ENCODE measurements around the gene JMJD6.
A peak's percentile ranks its signal among the peaks of the same experiment; 100 is the strongest.

JMJD6 gene

DNA sequence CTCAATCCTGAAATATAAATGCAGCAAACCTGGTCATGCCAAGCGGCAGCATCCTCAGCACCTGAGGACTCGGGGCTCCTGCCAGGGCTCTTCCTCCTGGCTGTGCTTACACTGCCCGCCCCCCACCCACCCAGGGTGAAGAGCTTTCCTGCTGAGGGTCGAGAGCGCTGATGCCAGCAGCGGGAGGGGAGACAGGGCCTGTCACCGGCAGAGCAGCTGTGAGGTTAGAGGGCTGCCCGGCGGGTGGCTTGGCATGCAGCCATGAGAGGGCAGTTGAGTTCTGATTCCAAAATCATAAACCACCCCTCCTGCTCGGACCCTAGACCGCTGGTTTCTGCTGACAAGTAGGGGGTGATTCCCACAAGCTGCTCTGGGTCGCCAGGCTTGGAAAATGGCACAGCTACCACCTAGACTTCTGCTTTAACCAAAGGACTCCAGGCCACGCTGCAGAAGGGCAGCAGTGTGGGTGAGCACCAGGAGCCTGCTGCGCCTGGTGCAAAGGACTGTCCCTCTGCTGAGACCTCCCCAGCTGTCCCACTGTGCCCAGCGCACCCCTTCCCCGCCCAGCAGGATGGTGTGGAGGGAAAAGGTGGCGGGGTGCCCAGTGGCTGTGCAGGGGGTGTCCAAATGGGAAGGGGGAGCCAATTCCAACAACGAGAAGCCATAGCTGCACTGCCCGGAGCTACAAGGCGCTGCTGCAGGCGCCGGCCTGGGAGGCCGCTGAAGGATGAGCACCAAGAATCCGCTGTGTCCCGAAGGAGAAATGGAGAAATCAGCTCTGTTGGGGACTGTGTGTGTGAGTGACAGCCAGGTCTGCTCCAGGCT, 42.3 kb downstream of the JMJD6 start:
- no peaks in the 10 kb centered on the region for H3K79me2 ChIP-seq (ENCODE audit: control insufficient read depth, insufficient read depth, low read length)
- H2AK5ac ChIP-seq (ENCODE audit: low read length): no peak overlapping the region
- H2BK5ac ChIP-seq (ENCODE audit: low read length): no peak overlapping the region
- no peak overlapping the region for H2BK15ac ChIP-seq (replicated peaks; ENCODE audit: low read depth)
- H3K4me2 ChIP-seq (ENCODE audit: low read length): no peak overlapping the region
- no peak overlapping the region for H4K8ac ChIP-seq (ENCODE audit: low read depth, low read length)
- no peak overlapping the region for H3K18ac ChIP-seq (ENCODE audit: low read length)
- no peak overlapping the region for H3K23ac ChIP-seq (ENCODE audit: low read length)
- no peaks in the 10 kb centered on the region for H3K79me1 ChIP-seq (ENCODE audit: low read length)
- H3K9ac ChIP-seq (ENCODE audit: low read length): no peak overlapping the region
- no peak overlapping the region for H2BK120ac ChIP-seq (ENCODE audit: low read depth, low read length)
- WGBS (ENCODE audit: extremely low coverage, insufficient coverage, low lambda C conversion rate): no CpG with 5 or more reads among the region's 25 CpGs
- H3K4me3 ChIP-seq (ENCODE audit: low read length): no peak overlapping the region
- H3K27me3 ChIP-seq (ENCODE audit: insufficient read depth, low read length, poor library complexity): no peaks in the 10 kb centered on the region
- H3K36me3 ChIP-seq (ENCODE audit: control insufficient read depth, insufficient read depth, low read length): no peaks in the 10 kb centered on the region
- no peak overlapping the region for H3K56ac ChIP-seq (ENCODE audit: low read length)
- no peaks in the 10 kb centered on the region for H3K4me1 ChIP-seq (ENCODE audit: control insufficient read depth, low read depth, low read length)
- DNase-seq: no peak
- no peak overlapping the region for H3K27ac ChIP-seq (ENCODE audit: low read depth, low read length)
- no peak overlapping the region for H3K4ac ChIP-seq (ENCODE audit: low read depth, low read length)
- H4K5ac ChIP-seq (ENCODE audit: low read length): no peak overlapping the region

DNA sequence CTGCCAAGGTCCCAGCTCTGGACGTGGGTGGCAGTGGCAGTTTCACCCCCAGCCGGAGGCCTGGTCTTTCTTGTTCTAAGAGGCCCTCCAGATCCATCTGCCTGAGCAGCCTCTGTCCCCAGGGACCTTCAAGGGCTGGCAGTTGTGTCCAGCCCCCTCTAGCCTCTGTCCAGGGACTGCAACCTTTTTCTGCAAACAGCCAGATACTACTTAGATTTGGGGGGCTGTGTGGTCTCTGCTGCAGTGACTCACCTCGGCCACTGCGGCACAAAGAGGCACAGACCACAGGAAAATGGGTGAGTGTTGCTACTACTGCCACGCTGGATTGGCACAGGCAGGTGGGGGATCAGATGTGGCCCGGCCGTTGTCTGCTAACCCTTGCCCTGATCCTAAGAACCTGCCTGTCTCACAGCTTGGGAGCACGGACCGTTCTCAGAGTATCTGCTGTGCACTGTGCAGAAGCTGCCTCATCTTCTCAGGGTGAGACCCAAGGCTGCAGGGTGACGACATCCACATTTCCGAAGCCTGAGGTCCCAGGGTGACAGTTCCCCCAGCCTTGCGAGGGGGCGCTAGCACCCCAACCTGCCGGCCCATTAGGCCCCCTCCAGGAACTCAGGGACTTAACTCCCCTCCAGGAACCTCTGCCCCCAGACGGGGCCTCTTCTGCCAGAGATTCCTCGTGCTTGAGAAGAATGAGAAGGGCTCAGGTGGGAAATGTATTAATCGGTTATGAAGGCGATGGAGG, 43.2 kb downstream of the JMJD6 start:
- H3K27me3 ChIP-seq (ENCODE audit: insufficient read depth, low read length, poor library complexity): no peaks in the 10 kb centered on the region
- H3K36me3 ChIP-seq (ENCODE audit: control insufficient read depth, insufficient read depth, low read length): no peaks in the 10 kb centered on the region
- no peak overlapping the region for H2BK5ac ChIP-seq (ENCODE audit: low read length)
- H2BK120ac ChIP-seq (ENCODE audit: low read depth, low read length): no peak overlapping the region
- no peak overlapping the region for H3K27ac ChIP-seq (ENCODE audit: low read depth, low read length)
- H3K18ac ChIP-seq (ENCODE audit: low read length): no peak overlapping the region
- H3K56ac ChIP-seq (ENCODE audit: low read length): no peak overlapping the region
- peak; percentile 46 for DNase-seq
- no peaks in the 10 kb centered on the region for H3K79me2 ChIP-seq (ENCODE audit: control insufficient read depth, insufficient read depth, low read length)
- no peaks in the 10 kb centered on the region for H3K4me1 ChIP-seq (ENCODE audit: control insufficient read depth, low read depth, low read length)
- WGBS (ENCODE audit: extremely low coverage, insufficient coverage, low lambda C conversion rate): no CpG with 5 or more reads among the region's 18 CpGs
- no peak overlapping the region for H2BK15ac ChIP-seq (replicated peaks; ENCODE audit: low read depth)
- no peak overlapping the region for H3K9ac ChIP-seq (ENCODE audit: low read length)
- no peak overlapping the region for H4K8ac ChIP-seq (ENCODE audit: low read depth, low read length)
- H3K4ac ChIP-seq (ENCODE audit: low read depth, low read length): no peak overlapping the region
- no peak overlapping the region for H3K4me3 ChIP-seq (ENCODE audit: low read length)
- no peak overlapping the region for H2AK5ac ChIP-seq (ENCODE audit: low read length)
- H3K23ac ChIP-seq (ENCODE audit: low read length): no peak overlapping the region
- H4K5ac ChIP-seq (ENCODE audit: low read length): no peak overlapping the region
- no peak overlapping the region for H3K4me2 ChIP-seq (ENCODE audit: low read length)
- H3K79me1 ChIP-seq (ENCODE audit: low read length): no peaks in the 10 kb centered on the region

GRCh38 chr17:76682296-76682695, 44.1 kb downstream of the JMJD6 start:
- DNase-seq: no peak
- no peak overlapping the region for H3K56ac ChIP-seq (ENCODE audit: low read length)

GRCh38 chr17:76681222-76682137, 44.9 kb downstream of the JMJD6 start:
- H4K5ac ChIP-seq (ENCODE audit: low read length): no peak overlapping the region
- no peaks in the 10 kb centered on the region for H3K27me3 ChIP-seq (ENCODE audit: insufficient read depth, low read length, poor library complexity)
- H3K36me3 ChIP-seq (ENCODE audit: control insufficient read depth, insufficient read depth, low read length): no peaks in the 10 kb centered on the region
- no peak overlapping the region for H3K9ac ChIP-seq (ENCODE audit: low read length)
- H2BK15ac ChIP-seq (replicated peaks; ENCODE audit: low read depth): no peak overlapping the region
- no peak overlapping the region for H3K4me2 ChIP-seq (ENCODE audit: low read length)
- H2BK120ac ChIP-seq (ENCODE audit: low read depth, low read length): no peak overlapping the region
- no peak overlapping the region for H3K4me3 ChIP-seq (ENCODE audit: low read length)
- no peak overlapping the region for H3K4ac ChIP-seq (ENCODE audit: low read depth, low read length)
- peak; percentile 84 for DNase-seq
- H3K18ac ChIP-seq (ENCODE audit: low read length): no peak overlapping the region
- H3K79me2 ChIP-seq (ENCODE audit: control insufficient read depth, insufficient read depth, low read length): no peaks in the 10 kb centered on the region
- no peak overlapping the region for H2AK5ac ChIP-seq (ENCODE audit: low read length)
- H3K23ac ChIP-seq (ENCODE audit: low read length): no peak overlapping the region
- H4K8ac ChIP-seq (ENCODE audit: low read depth, low read length): no peak overlapping the region
- H3K27ac ChIP-seq (ENCODE audit: low read depth, low read length): no peak overlapping the region
- H3K56ac ChIP-seq (ENCODE audit: low read length): no peak overlapping the region
- H2BK5ac ChIP-seq (ENCODE audit: low read length): no peak overlapping the region
- H3K79me1 ChIP-seq (ENCODE audit: low read length): no peaks in the 10 kb centered on the region
- no CpG with 5 or more reads among the region's 16 CpGs for WGBS (ENCODE audit: extremely low coverage, insufficient coverage, low lambda C conversion rate)
- no peaks in the 10 kb centered on the region for H3K4me1 ChIP-seq (ENCODE audit: control insufficient read depth, low read depth, low read length)

More at GRCh38 chr17:76682296-76682695, 44.1 kb downstream of the JMJD6 start:
- Histone ChIP-seq H3K79me1 (ENCODE audit: low read length) (no peaks in the 10 kb centered on the region), H2BK5ac (ENCODE audit: low read length) (no peak overlapping the region), H3K4me3 (ENCODE audit: low read length) (no peak overlapping the region), H3K79me2 (ENCODE audit: control insufficient read depth, insufficient read depth, low read length) (no peaks in the 10 kb centered on the region), H3K23ac (ENCODE audit: low read length) (no peak overlapping the region), H2BK15ac (replicated peaks; ENCODE audit: low read depth) (no peak overlapping the region), H4K5ac (ENCODE audit: low read length) (no peak overlapping the region), H3K4me2 (ENCODE audit: low read length) (no peak overlapping the region), H3K36me3 (ENCODE audit: control insufficient read depth, insufficient read depth, low read length) (no peaks in the 10 kb centered on the region), H2BK120ac (ENCODE audit: low read depth, low read length) (no peak overlapping the region), H3K4me1 (ENCODE audit: control insufficient read depth, low read depth, low read length) (no peaks in the 10 kb centered on the region), H3K27ac (ENCODE audit: low read depth, low read length) (no peak overlapping the region), H3K27me3 (ENCODE audit: insufficient read depth, low read length, poor library complexity) (no peaks in the 10 kb centered on the region), H3K9ac (ENCODE audit: low read length) (no peak overlapping the region), H2AK5ac (ENCODE audit: low read length) (no peak overlapping the region), H3K4ac (ENCODE audit: low read depth, low read length) (no peak overlapping the region), H3K18ac (ENCODE audit: low read length) (no peak overlapping the region), H4K8ac (ENCODE audit: low read depth, low read length) (no peak overlapping the region)
- WGBS (ENCODE audit: extremely low coverage, insufficient coverage, low lambda C conversion rate): no CpG with 5 or more reads among the region's 12 CpGs

GRCh38 chr17:76679239-76679638, 47.2 kb downstream of the JMJD6 start:
- no peaks in the 10 kb centered on the region for H3K36me3 ChIP-seq (ENCODE audit: control insufficient read depth, insufficient read depth, low read length)
- H3K27me3 ChIP-seq (ENCODE audit: insufficient read depth, low read length, poor library complexity): no peaks in the 10 kb centered on the region
- no peak overlapping the region for H2BK5ac ChIP-seq (ENCODE audit: low read length)
- H4K8ac ChIP-seq (ENCODE audit: low read depth, low read length): no peak overlapping the region
- H3K4me1 ChIP-seq (ENCODE audit: control insufficient read depth, low read depth, low read length): no peaks in the 10 kb centered on the region
- H3K79me1 ChIP-seq (ENCODE audit: low read length): no peaks in the 10 kb centered on the region
- H2BK120ac ChIP-seq (ENCODE audit: low read depth, low read length): no peak overlapping the region
- H3K23ac ChIP-seq (ENCODE audit: low read length): no peak overlapping the region
- H3K9ac ChIP-seq (ENCODE audit: low read length): no peak overlapping the region
- H2BK15ac ChIP-seq (replicated peaks; ENCODE audit: low read depth): no peak overlapping the region
- no peak overlapping the region for H3K4me3 ChIP-seq (ENCODE audit: low read length)
- DNase-seq: no peak
- H3K18ac ChIP-seq (ENCODE audit: low read length): no peak overlapping the region
- H3K56ac ChIP-seq (ENCODE audit: low read length): no peak overlapping the region
- no peak overlapping the region for H3K4me2 ChIP-seq (ENCODE audit: low read length)
- H3K27ac ChIP-seq (ENCODE audit: low read depth, low read length): no peak overlapping the region
- no peak overlapping the region for H3K4ac ChIP-seq (ENCODE audit: low read depth, low read length)
- H2AK5ac ChIP-seq (ENCODE audit: low read length): no peak overlapping the region
- WGBS (ENCODE audit: extremely low coverage, insufficient coverage, low lambda C conversion rate): no CpG with 5 or more reads among the region's 1 CpG
- no peaks in the 10 kb centered on the region for H3K79me2 ChIP-seq (ENCODE audit: control insufficient read depth, insufficient read depth, low read length)
- no peak overlapping the region for H4K5ac ChIP-seq (ENCODE audit: low read length)

All from mesendoderm (in vitro differentiated cells).